HG03457 (cell line): ENCODE results near the gene GRID1.
A peak's percentile ranks its signal among the peaks of the same experiment; 100 is the strongest.

Experiments used
- ATAC-seq: cut with Tn5 transposase; IDR thresholded peaks from one replicate; pipeline ENCODE4 v1.9.1; 2021; ENCODE audit warnings: moderate number of reproducible peaks; ENCODE audit not compliant: unreplicated experiment

GRID1 gene

GRCh38 chr10:85792533-85792858, 574.1 kb downstream of the GRID1 start:
- ATAC-seq = no peak

- no peak for ATAC-seq
Measured at GRCh38 chr10:85791818-85792532, 574.6 kb downstream of the GRID1 start.

GRCh38 chr10:85789982-85790789, 576.4 kb downstream of the GRID1 start:
- no peak for ATAC-seq

- no peak for ATAC-seq
Measured at GRCh38 chr10:85789125-85789524, 577.5 kb downstream of the GRID1 start.

- ATAC-seq = no peak
Measured at GRCh38 chr10:85788570-85788969, 578.0 kb downstream of the GRID1 start.

DNA sequence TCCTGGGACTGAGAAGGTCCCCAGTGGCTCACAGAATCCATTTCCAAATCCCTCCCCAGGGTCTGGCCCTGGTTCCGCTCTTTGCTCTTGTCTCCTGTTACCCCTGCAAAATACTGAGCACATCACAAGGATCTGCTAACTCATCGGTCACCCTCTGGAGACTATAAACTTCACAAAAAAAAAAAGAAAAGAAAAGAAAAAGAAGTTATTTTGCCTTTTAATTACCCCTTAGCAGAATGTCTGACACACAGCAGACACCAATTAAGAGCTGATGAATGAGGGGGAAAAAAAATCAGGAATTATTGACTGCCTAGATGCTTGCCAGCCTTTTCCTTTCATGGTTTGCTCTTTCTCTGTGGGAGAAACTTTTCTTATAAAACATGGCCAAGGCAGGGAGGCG, 578.7 kb downstream of the GRID1 start:
- no peak for ATAC-seq

DNA sequence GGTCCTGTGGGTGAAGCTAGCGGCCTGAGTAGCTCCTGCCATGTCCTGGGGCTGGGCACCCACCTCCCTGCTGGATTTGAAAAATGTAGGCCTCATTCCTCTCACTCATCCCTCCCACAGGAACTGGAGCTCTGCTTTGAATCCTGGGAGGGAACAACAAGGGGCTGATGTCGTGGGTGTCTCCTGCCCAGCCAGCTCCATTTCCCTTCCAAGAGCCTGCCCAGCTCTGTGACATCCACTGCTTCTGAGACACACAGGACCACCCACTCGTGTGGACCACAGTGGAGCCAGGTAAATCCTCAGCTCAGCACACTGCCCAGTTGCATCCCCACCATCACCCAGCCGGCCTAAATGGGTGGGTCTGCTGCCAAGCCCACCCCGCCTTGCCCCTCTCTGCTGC, 579.2 kb downstream of the GRID1 start:
- no peak for ATAC-seq

GRCh38 chr10:85786401-85786899, 580.1 kb downstream of the GRID1 start:
- no peak for ATAC-seq

GRCh38 chr10:85784792-85785191, 581.8 kb downstream of the GRID1 start:
- no peak for ATAC-seq

DNA sequence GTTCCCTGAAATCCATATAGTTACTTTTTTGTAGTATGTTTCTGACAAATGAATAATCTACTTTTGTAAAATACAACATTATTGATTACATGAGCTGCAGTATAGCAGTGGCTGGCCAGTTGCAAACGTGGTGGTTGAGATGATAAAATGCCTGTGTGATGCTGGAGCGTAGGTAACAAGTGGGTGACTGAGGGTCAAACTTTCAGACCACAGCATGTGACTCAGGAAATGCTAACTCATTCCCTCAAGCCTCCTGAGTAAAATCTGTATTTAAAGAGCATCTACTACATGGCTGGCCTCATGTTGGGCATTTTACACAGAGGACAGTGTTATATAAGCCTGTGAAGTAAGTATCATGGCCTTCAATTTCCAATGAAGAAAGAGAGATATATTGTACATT, 585.2 kb downstream of the GRID1 start:
- no peak for ATAC-seq

GRCh38 chr10:85778074-85778473, 588.5 kb downstream of the GRID1 start:
- no peak for ATAC-seq

- ATAC-seq = no peak
Measured at GRCh38 chr10:85767891-85768290, 598.7 kb downstream of the GRID1 start.

- no peak for ATAC-seq
Measured at GRCh38 chr10:85764108-85764507, 602.5 kb downstream of the GRID1 start.

DNA sequence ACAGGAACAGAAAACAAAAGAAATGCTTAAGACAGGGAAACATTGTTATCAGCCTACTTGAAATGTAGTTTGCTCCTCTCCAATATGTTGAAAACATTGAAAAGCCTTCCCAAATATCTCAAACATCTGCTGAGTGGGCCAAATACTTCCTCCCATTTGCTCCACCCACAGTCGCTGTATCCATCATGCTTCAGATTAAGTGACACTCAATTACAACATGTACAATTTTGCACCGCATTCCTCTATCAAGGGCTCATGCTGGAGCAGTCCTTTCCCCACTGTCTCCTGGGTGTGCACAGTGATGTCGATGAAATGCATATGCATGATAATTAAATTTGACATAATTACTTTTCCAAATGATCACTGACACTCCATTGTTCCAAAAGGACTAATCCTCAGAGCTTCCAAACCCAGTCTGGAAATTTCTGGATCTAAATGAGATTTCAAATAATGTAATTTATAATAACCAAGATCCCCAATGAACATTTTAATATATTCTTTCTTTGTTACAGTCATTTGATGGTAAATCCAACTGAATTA, 604.6 kb downstream of the GRID1 start:
- ATAC-seq = no peak

- ATAC-seq = peak; percentile 88
Measured at GRCh38 chr10:85741626-85742300, 624.8 kb downstream of the GRID1 start.

- ATAC-seq = no peak
Measured at GRCh38 chr10:85735997-85736396, 630.6 kb downstream of the GRID1 start.

GRCh38 chr10:85734791-85735190, 631.8 kb downstream of the GRID1 start:
- ATAC-seq = no peak

DNA sequence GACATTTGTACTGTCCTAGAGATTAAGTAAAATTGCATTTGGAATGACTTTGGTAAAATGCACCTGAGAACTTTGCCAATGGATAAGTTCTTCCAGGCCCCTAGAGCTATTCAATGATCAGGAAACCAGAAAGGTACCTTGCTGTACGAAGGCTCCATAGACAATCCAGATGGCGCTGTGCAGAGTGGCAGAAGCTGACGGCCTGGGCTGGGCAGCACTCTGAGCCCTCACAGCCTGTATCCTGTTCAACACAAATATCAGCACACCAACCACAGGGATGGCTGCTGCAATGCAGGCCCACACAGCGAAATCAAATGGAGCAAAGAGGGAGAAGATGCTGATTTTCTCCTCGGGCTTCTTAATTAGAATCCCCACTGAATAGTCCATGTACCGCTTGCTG, 642.4 kb downstream of the GRID1 start:
- no peak for ATAC-seq

- ATAC-seq = no peak
Measured at GRCh38 chr10:85720931-85721590, 645.5 kb downstream of the GRID1 start.

DNA sequence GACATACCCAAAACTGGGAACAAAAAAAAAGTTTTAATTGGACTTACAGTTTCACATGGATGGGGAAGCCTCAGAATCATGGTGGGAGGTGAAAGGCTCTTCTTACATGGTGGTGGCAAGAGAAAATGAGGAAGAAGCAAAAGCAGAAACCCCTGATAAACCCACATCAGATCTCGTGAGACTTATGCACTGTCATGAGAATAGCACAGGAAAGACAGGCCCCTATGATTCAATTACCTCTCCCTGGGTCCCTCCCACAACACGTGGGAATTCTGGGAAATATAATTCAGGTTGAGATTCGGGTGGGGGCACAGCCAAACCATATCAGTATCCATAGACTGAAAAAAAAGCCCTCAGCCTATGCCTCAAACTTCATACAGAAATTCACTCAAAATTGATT, 647.2 kb downstream of the GRID1 start:
- ATAC-seq = no peak

- ATAC-seq = no peak
Measured at GRCh38 chr10:85713885-85714284, 652.7 kb downstream of the GRID1 start.
